Esophagus muscularis mucosa (tissue), 4 donors: ENCODE results near the gene INKA1.
A peak's percentile ranks its signal among the peaks of the same experiment; 100 is the strongest.

Experiments
- CTCF ChIP-seq, 3 experiments: fragments of 200-600 bp in 2 of 3; fragments of 450-650 bp in 1 of 3; sonication (generic) in 2 of 3; IDR thresholded peaks; one replicate each; pipeline ENCODE4 v1.5.1; 2017 to 2019; ENCODE audit warnings: antibody characterized with exemption in 3 of 3, mild to moderate bottlenecking in 2 of 3, moderate library complexity in 1 of 3
- EP300 ChIP-seq: sonication (generic); formaldehyde crosslinking; IDR thresholded peaks from one replicate; pipeline ENCODE4 v1.6.1; 2017; ENCODE audit warnings: antibody characterized with exemption
- POLR2A ChIP-seq: fragments of 450-650 bp; IDR thresholded peaks from one replicate; pipeline ENCODE4 v1.6.1; 2017; ENCODE audit warnings: antibody characterized with exemption, moderate library complexity, mild to moderate bottlenecking, low read depth
- POLR2AphosphoS5 ChIP-seq, 2 donors: sonication (generic); formaldehyde crosslinking; IDR thresholded peaks; one replicate each; pipeline ENCODE4 v1.6.1; 2017; ENCODE audit warnings: antibody characterized with exemption in 2 of 2

DNA sequence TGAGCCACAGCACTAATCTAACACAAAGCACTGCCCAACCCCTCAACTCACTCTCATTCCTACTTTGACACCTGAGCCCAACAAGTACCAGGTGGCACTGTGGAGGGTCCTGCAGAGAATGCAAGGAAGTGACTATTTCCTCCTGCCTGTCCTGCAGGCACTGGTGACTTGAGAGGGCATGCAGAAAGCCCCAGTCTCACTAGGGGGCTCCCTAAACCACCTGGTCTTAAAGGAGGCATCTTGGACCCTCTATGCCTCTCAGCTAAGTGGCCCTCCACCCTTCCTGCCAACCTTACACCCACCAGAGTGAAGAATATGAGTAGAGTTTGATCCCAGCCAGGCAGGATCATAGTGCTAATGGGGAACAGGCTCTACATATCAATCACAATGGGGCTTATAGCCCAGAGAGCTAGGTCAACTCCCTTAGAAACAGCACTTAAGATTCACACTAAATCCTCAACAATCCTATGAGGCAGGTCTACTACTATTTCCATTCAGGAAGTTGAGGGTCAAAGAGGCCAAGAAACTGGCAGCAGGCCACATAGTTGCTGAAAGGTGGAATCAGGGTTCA, 38.1 kb downstream of the INKA1 start:
- TF ChIP-seq EP300 (no peak), CTCF (IDR thresholded peaks at IDR 0.05) (peak in 2 of 3 experiments; percentile 20 to 26), POLR2A (no peak), POLR2AphosphoS5 (IDR thresholded peaks at IDR 0.05) (no peak)
